Endothelial cell of umbilical vein (primary cell): ENCODE data around the gene ELMO1.

ENCODE experiments used
- CTCF ChIP-seq, 2 donors: IDR thresholded peaks; 1 replicate in 1 of 2; 2 replicates in 1 of 2; pipeline ENCODE4 v1.5.1; 2011; ENCODE audit warnings: low read length in 2 of 2, mild to moderate bottlenecking in 2 of 2, moderate library complexity in 2 of 2, control low read depth in 1 of 2, inconsistent platforms in 1 of 2, low read depth in 1 of 2; ENCODE audit not compliant: insufficient read depth in 1 of 2; ENCODE audit errors: extremely low read depth in 1 of 2
- EZH2 ChIP-seq: IDR thresholded peaks from 2 replicates; pipeline ENCODE4 v1.6.1; 2012; ENCODE audit warnings: borderline replicate concordance, low read depth, mild to moderate bottlenecking, moderate library complexity, low read length, inconsistent platforms; ENCODE audit not compliant: severe bottlenecking
- MAX ChIP-seq: IDR thresholded peaks from 2 replicates; pipeline ENCODE4 v1.6.1; 2011; ENCODE audit not compliant: insufficient read depth, insufficient read length
- POLR2A ChIP-seq: IDR thresholded peaks from 2 replicates; pipeline ENCODE4 v1.6.1; 2012; ENCODE audit warnings: low read depth, mild to moderate bottlenecking, control low read depth, low read length

DNA sequence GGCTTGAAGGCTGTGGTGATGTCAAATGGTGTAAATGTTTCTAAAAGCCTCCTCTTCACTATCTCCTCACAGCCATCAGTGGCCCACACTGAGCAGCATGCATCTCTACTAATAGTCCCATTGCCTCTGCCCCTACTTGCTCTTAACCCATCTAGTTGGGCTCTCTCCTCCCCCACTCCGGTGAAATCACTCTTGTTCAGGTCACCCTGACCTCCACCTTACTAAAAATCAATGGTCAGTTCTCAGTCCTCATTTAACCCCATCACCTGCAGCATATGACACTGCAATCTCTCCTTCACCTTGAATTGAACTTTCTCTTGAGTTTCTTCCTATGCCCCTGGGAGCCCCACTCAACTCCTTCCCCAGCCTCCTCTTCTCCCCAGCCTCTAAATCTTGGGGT is 369.2 kb downstream of the ELMO1 start:
- no peak for TF ChIP-seq EZH2
- no peak for TF ChIP-seq POLR2A
- TF ChIP-seq MAX = no peak
- TF ChIP-seq CTCF (IDR thresholded peaks at IDR 0.05; ENCODE audit: extremely low read depth in 1 of 2, insufficient read depth in 1 of 2, low read depth in 1 of 2, low read length in 2 of 2) = no peak
